SHP77 treated with DMSO at 0.1 percent for 48 hours (cell line): ENCODE measurements around the gene LRRC66.

ENCODE experiments used
- DNase-seq: peaks from one replicate; lab custom pipeline; 2025; lab: John Stamatoyannopoulos, UW

LRRC66 gene

GRCh38 chr4:52014903-52015302, 5.3 kb downstream of the LRRC66 start:
- DNase-seq = no peak

DNA sequence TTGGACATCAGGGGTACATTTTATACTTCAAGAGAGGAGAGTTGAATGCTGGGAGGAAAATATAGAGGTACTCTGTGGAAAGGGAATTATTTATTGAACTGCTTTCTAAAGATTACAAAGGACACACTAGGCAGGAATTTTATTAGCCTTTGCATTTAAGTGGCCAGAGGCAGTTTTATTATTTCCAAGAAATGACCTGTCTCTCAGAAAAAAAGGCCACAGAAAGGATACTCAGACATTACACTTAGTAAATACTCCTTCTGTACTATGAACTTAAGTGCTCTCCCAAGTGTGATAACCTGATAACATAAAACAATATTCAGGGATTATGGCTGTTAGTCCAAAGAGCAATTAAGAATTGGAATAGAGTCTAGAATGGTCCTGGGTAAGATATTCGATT, 7.5 kb downstream of the LRRC66 start:
- no peak for DNase-seq

DNA sequence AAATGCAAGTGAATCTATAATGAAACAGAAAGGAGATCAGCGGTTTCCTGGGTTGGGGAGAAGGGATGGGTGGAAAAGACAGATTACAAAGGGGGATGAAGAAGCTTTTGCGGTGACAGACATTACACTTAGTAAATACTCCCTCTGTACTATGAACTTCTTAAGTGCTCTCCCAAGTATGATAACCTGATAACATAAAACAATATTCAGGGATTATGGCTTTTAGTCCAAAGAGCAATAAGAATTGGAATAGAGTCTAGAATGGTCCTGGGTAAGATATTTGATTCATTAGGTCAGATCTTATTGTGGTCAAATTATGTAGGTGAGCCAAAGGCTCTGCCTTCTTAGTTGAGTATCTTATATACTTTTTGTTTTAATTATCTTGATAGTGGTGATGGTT, 9.2 kb downstream of the LRRC66 start:
- no peak for DNase-seq

DNA sequence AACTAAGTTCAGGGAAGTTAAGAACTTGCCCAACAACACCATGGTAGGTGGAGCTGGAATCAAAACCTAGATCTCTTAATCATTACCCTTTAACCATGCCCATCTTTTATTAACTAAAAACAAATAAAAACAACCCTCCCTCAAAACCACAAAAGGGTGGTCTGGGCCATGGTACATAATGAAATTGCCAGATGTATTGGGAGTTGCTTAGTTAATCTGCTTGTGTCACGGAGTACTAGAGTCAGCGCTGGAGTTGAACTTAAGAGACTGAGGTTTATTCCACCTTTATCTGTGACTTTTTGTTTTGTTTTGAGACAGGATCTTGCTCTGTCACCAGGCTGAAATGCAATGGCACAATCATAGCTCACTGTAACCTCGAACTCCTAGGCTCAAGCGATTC, 13.3 kb downstream of the LRRC66 start:
- DNase-seq = no peak

GRCh38 chr4:52005604-52006273, 14.4 kb downstream of the LRRC66 start:
- DNase-seq = no peak

DNA sequence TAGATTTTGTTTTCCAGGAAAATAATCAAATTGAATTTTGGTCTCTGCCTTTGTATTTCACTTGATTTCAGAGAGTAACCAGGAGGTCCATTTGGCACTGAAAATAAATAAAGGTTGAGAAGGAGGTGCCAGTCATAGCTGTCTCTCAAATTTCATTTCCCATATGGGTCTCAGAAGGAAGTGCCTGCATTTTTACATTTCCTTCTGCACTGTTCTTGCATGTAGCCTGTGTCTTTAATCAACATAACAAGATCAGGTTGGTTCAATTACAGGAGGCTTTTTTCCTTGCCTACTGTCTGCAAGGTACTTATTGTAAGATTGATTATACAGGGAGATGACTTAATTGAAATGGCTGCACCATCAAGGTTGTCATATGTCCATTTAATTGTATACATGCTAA, 15.7 kb downstream of the LRRC66 start:
- no peak for DNase-seq

DNA sequence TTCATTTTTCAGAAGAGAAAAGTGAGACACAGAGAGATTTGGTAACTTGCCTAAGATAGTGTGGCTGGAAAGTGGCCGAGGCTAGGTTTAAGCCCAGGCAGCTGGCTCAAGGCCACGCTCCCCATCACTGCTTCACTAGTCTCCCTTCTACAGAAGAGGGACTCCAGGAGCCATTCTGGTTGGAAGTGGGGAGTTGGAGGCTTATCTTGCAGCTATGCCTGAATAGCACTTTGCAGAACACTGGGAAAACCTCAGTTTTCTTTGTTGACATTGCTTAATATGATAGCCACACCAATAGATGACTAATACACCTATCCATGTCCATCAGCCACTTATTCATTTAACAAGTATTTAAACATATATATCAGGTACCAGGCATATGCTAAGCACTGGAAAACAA, 18.5 kb downstream of the LRRC66 start:
- DNase-seq = no peak

DNA sequence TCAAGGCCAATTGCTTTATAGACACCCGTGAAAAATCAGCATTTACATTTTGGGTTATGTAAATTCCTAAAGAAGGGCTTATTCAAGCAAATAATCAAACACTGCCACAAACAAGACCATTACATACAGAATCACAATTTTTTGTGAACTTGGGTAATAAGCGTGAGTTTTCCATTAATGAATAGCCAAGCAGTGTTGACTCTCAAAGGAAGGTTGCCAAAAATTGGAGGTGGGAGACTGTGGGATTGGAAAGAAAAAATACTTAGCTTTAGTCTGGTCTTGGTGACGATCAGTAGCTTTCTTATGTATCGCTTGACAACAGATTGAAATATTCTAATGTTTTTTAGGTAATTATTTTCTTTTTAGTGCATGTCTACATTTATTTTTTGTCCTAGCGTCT, 20.9 kb downstream of the LRRC66 start:
- DNase-seq = no peak

GRCh38 chr4:51998837-51999236, 21.3 kb downstream of the LRRC66 start:
- no peak for DNase-seq

DNA sequence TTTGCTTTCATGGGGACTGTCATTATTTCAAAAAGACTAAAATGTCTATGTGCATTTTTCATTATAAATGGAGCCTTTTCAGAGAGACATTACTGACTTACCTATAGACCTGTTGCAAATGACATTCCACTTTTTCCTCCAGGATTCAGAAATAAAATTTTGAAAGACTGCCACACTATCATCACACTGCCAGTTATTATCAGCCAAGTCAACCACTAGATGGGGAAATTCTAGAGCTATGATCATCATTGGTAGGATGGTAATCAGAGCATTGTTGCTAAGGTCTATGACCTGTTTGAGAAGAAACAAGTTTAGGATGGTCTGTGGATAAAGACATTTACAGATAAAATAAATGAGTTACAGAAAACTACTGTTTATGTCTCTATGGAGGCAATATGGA, 22.5 kb downstream of the LRRC66 start:
- DNase-seq = no peak

DNA sequence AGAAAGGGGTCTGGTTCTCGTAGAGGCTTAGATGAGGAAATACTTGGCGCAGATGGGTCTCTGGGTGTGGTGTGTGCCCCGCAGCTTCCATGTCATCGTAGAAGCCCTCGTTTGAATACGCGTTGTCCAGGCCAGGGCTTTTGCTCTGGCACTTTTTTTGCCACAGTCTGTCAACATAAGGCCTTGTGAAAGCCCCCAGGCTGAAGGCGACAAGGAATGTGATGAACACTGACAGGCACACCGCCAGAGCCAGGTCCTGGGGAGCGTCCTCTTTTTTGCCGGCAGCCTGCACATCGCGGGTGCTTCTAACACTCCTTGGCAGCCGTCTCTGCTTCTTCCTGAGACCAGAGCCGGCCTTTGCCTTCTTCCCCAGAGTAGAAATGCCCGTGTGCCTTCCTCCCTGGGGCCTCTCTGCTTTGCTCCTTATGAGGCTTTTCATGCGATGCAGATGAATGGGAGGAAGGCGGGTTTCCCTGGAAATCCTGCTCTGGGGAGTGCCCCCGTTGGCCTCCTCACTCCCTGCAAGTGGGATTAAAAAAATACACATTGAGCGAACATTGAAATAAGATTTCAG, 24.4 kb downstream of the LRRC66 start:
- no peak for DNase-seq

GRCh38 chr4:51965862-51966261, 54.3 kb downstream of the LRRC66 start:
- no peak for DNase-seq

DNA sequence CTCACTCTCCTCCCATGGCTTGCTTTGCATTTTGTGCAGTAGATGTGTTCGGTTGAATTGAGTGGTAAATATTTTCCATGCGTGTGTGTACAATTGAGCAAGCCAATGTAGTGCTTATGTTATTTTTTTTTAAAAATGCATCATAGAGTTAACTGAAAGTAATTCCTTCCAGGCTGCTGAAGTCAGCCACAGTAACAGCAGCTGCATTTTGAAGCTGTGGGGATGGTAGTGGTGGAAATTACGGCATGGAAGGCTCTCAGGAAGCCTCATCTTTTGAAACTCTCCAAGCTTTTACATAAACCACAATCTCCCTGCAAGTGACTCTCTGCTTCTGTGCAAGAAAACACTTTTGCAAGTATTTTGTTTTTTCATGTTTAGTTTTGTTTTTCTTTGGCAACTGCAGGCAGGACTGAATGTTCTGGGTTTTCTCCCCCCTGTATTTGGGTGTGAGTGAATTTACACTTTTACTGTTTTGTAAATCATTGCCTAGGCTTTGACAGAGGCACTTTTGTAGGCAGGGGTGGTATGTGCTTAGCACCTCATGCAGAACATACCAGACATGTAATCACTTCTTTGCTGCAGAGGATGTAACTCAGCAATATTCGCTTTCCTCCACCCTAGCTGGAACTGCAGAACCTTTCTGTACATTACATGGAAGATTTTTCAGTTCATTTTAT, 56.2 kb downstream of the LRRC66 start:
- no peak for DNase-seq

- DNase-seq = no peak
Observed at GRCh38 chr4:51960486-51960885, 59.7 kb downstream of the LRRC66 start.

DNA sequence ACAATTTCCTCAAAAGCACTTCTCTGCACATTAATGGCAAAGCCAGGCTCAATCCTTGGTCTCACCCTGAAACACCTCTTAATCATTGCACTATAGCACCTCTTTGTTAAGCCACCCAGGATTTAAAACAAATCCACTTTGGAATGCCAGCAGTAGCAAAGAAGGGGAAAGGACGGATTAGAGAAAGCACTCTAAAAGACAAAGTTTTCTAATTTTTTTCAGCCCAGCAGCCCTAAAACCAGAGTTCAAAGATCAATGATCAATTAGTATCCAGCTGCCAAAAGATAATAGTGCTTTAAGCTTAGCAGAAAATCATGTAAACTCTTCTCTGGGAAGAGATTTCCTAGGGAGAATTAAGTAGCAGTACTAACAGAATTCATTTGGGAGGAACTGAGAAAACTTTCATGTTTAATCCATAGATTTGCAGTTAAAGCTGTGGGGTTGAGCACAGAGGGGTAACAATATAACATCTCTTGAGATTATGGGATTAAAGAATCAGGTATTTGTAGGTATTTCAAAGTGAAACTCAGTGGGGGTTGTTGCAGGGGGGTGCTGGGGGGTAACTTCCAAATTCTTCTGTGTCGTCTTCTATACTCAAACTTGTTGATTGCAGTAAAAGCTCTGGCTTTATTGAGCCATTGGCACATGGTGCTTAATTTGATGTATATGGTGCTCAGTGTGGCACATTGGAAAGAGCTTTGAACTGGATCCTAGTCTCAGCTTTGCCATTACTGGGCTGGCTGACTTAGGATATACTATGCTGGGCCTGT, 61.8 kb downstream of the LRRC66 start:
- DNase-seq = no peak
